DOHH2 (cell line): ENCODE data around the gene TMCC3.

ENCODE experiments used
- H3F3A ChIP-seq: fragments of 200-600 bp; sonication (generic), shearing (Covaris generic); 2 replicates; pipeline ENCODE4 v1.6.0; 2016; ENCODE audit warnings: antibody characterized with exemption, mild to moderate bottlenecking; ENCODE audit not compliant: control insufficient read depth, insufficient read depth
- H3K27ac ChIP-seq: fragments of 200-600 bp; sonication (generic); 2 replicates; pipeline ENCODE4 v1.5.1; 2014; ENCODE audit warnings: low read depth, mild to moderate bottlenecking, low read length, moderate library complexity
- H3K27me3 ChIP-seq: fragments of 200-600 bp; sonication (generic); 2 replicates; pipeline ENCODE4 v1.6.1; 2014; ENCODE audit warnings: mild to moderate bottlenecking, low read length, mixed read lengths; ENCODE audit not compliant: control insufficient read depth
- H3K36me3 ChIP-seq: fragments of 200-600 bp; sonication (generic); 2 replicates; pipeline ENCODE4 v1.6.1; 2014; ENCODE audit warnings: mild to moderate bottlenecking, low read length, moderate library complexity, mixed read lengths; ENCODE audit not compliant: control insufficient read depth
- H3K4me1 ChIP-seq: fragments of 200-600 bp; sonication (generic); 2 replicates; pipeline ENCODE4 v1.6.1; 2014; ENCODE audit warnings: mild to moderate bottlenecking, low read length, mixed read lengths; ENCODE audit not compliant: control insufficient read depth
- H3K4me2 ChIP-seq: fragments of 200-600 bp; sonication (generic); 2 replicates; pipeline ENCODE4 v1.6.0; 2014; ENCODE audit warnings: mild to moderate bottlenecking, low read length, moderate library complexity
- H3K4me3 ChIP-seq: fragments of 200-600 bp; sonication (generic); 2 replicates; pipeline ENCODE4 v1.5.1; 2014; ENCODE audit warnings: mild to moderate bottlenecking, low read length, mixed read lengths
- H3K79me2 ChIP-seq: fragments of 200-600 bp; sonication (generic); 2 replicates; pipeline ENCODE4 v1.6.1; 2014; ENCODE audit warnings: mild to moderate bottlenecking, low read length, mixed read lengths; ENCODE audit not compliant: control insufficient read depth
- H3K9me2 ChIP-seq: fragments of 200-600 bp; sonication (generic); replicated peaks from 2 replicates; pipeline ENCODE4 v1.6.1; 2014; ENCODE audit warnings: mild to moderate bottlenecking, low read length, mixed read lengths; ENCODE audit not compliant: control insufficient read depth
- H3K9me3 ChIP-seq: fragments of 200-600 bp; sonication (generic); 2 replicates; pipeline ENCODE4 v1.6.1; 2014; ENCODE audit warnings: antibody characterized with exemption, low read length, mixed read lengths; ENCODE audit not compliant: control insufficient read depth, insufficient read depth
- H4K20me1 ChIP-seq: fragments of 200-600 bp; sonication (generic); 2 replicates; pipeline ENCODE4 v1.6.0; 2014; ENCODE audit warnings: low read depth, mild to moderate bottlenecking, antibody characterized with exemption, low read length, moderate library complexity; ENCODE audit not compliant: control insufficient read depth, insufficient read depth
- CTCF ChIP-seq: fragments of 200-600 bp; sonication (generic); IDR thresholded peaks from one replicate; pipeline ENCODE4 v1.5.1; 2014; ENCODE audit warnings: antibody characterized with exemption, mild to moderate bottlenecking, low read depth, low read length; ENCODE audit not compliant: poor library complexity, severe bottlenecking
- EZH2phosphoT487 ChIP-seq: fragments of 200-600 bp; sonication (generic); IDR thresholded peaks from 2 replicates; pipeline ENCODE4 v1.6.1; 2017; ENCODE audit warnings: borderline replicate concordance, mild to moderate bottlenecking, antibody characterized with exemption, low read length, moderate library complexity, mixed read lengths

TMCC3 gene

GRCh38 chr12:94628369-94628768, 22.0 kb downstream of the TMCC3 start:
- H3K9me2 ChIP-seq = no peaks in the 10 kb centered on the region
- H3K4me2 ChIP-seq = no peak overlapping the region
- no peaks in the 10 kb centered on the region for H3K4me1 ChIP-seq
- no peak overlapping the region for H3K4me3 ChIP-seq
- H3K27ac ChIP-seq = no peak overlapping the region
- H3K9me3 ChIP-seq = no peaks in the 10 kb centered on the region
- H3K27me3 ChIP-seq = no peaks in the 10 kb centered on the region
- TF ChIP-seq EZH2phosphoT487 = no peak
- no peak for TF ChIP-seq CTCF
- no peaks in the 10 kb centered on the region for H3K36me3 ChIP-seq
- no peaks in the 10 kb centered on the region for H3K79me2 ChIP-seq
- no peaks in the 10 kb centered on the region for H4K20me1 ChIP-seq
- H3F3A ChIP-seq = no peaks in the 10 kb centered on the region

GRCh38 chr12:94625531-94625930, 24.8 kb downstream of the TMCC3 start:
- H3K27ac ChIP-seq = no peak overlapping the region
- H4K20me1 ChIP-seq = no peaks in the 10 kb centered on the region
- no peaks in the 10 kb centered on the region for H3K9me3 ChIP-seq
- no peaks in the 10 kb centered on the region for H3K9me2 ChIP-seq
- no peak overlapping the region for H3K4me2 ChIP-seq
- no peaks in the 10 kb centered on the region for H3K79me2 ChIP-seq
- no peaks in the 10 kb centered on the region for H3K27me3 ChIP-seq
- H3K4me1 ChIP-seq = no peaks in the 10 kb centered on the region
- no peaks in the 10 kb centered on the region for H3F3A ChIP-seq
- no peak for TF ChIP-seq EZH2phosphoT487
- no peak for TF ChIP-seq CTCF
- no peak overlapping the region for H3K4me3 ChIP-seq
- H3K36me3 ChIP-seq = no peaks in the 10 kb centered on the region

- H3K4me2 ChIP-seq = no peak overlapping the region
- peaks cover 2% of the 10 kb centered on the region for H3K27me3 ChIP-seq
- H3K79me2 ChIP-seq = no peaks in the 10 kb centered on the region
- H3K27ac ChIP-seq = no peak overlapping the region
- H3K4me1 ChIP-seq = no peaks in the 10 kb centered on the region
- no peaks in the 10 kb centered on the region for H3F3A ChIP-seq
- H3K9me2 ChIP-seq = no peaks in the 10 kb centered on the region
- H3K9me3 ChIP-seq = no peaks in the 10 kb centered on the region
- no peaks in the 10 kb centered on the region for H3K36me3 ChIP-seq
- no peak overlapping the region for H3K4me3 ChIP-seq
- TF ChIP-seq EZH2phosphoT487 (no peak), CTCF (no peak)
- H4K20me1 ChIP-seq = no peaks in the 10 kb centered on the region
These were observed 27.0 kb downstream of the TMCC3 start for GRCh38 chr12:94623161-94623920.
